Endothelial cell of umbilical vein (primary cell): ENCODE data around the gene GATA2. TPM values are rescaled to one million over a fixed set of nuclear protein-coding genes. Genes with fewer than 3 reads are reported as not detected.

ENCODE experiments used
- BruUV-seq: library from RNA; stranded (reverse); fragments of 400-500 nt; replicated peaks from 2 replicates; lab custom pipeline; 2021; lab: Mats Ljungman, UMichigan
- CTCF ChIA-PET: fragments of 300-600, 350-600 bp; sonication (Branson Sonifier 250); formaldehyde crosslinking; loops from one replicate; lab custom pipeline; 2021; ENCODE audit warnings: antibody characterized with exemption, inconsistent platforms; lab: Charles Lee
- POLR2A ChIA-PET: fragments of 300-600, 350-600 bp; sonication (Branson Sonifier 250); formaldehyde crosslinking; loops from one replicate; lab custom pipeline; 2021; ENCODE audit warnings: antibody characterized with exemption, inconsistent platforms; lab: Charles Lee
- DNase-seq: peaks from one replicate; pipeline ENCODE4 v3.0.0-alpha.2; 2011; ENCODE audit warnings: low read depth, low spot score
- FAIRE-seq: peaks from 2 replicates; lab custom pipeline; 2011; peaks lifted over from hg19 to GRCh38; lab: Jason Lieb, UNC
- H2AFZ ChIP-seq: 2 replicates; pipeline ENCODE4 v1.6.0; 2012; ENCODE audit warnings: low read depth, low read length, control low read depth, inconsistent platforms
- H3K27ac ChIP-seq: 2 replicates; pipeline ENCODE4 v1.5.1; 2011; ENCODE audit warnings: low read depth, mild to moderate bottlenecking, control low read depth, low read length, moderate library complexity; ENCODE audit not compliant: insufficient read depth
- H3K27me3 ChIP-seq, 2 experiments: 2 replicates each; pipeline versions ENCODE4 v1.6.0 to v1.6.1; 2011; ENCODE audit warnings: low read length in 2 of 2, mixed read lengths in 1 of 2; ENCODE audit not compliant: control insufficient read depth in 2 of 2, insufficient read depth in 2 of 2
- H3K36me3 ChIP-seq, 2 experiments: 2 replicates in 1 of 2; 3 replicates in 1 of 2; pipeline ENCODE4 v1.5.1; 2011; ENCODE audit warnings: low read length in 2 of 2, mild to moderate bottlenecking in 1 of 2, moderate library complexity in 1 of 2; ENCODE audit not compliant: control insufficient read depth in 2 of 2, insufficient read depth in 2 of 2; ENCODE audit errors: extremely low read depth in 1 of 2
- H3K4me1 ChIP-seq: 3 replicates; pipeline ENCODE4 v1.5.1; 2011; ENCODE audit warnings: mild to moderate bottlenecking, low read length; ENCODE audit not compliant: control insufficient read depth, insufficient read depth; ENCODE audit errors: extremely low read depth
- H3K4me2 ChIP-seq: 2 replicates; pipeline ENCODE4 v1.6.1; 2011; ENCODE audit warnings: low read length, control low read depth, mixed read lengths; ENCODE audit not compliant: insufficient read depth
- H3K4me3 ChIP-seq, 3 experiments: fragments of 200-600 bp in 1 of 3; sonication (generic), shearing (Covaris generic) in 1 of 3; replicated peaks in 1 of 3; 2 replicates each; pipeline ENCODE4 v1.5.1; 2011 to 2016; ENCODE audit warnings: control low read depth in 3 of 3, low read length in 3 of 3, mild to moderate bottlenecking in 2 of 3, inconsistent platforms in 1 of 3, low read depth in 1 of 3, moderate library complexity in 1 of 3; ENCODE audit not compliant: insufficient read depth in 1 of 3
- H3K79me2 ChIP-seq: 2 replicates; pipeline ENCODE4 v1.6.0; 2012; ENCODE audit warnings: low read length, inconsistent platforms; ENCODE audit not compliant: control insufficient read depth, insufficient read depth
- H3K9ac ChIP-seq: replicated peaks from 2 replicates; pipeline ENCODE3; 2011; ENCODE audit warnings: low read length, control low read depth; ENCODE audit not compliant: insufficient read depth; ENCODE audit errors: extremely low read depth
- H3K9me1 ChIP-seq: replicated peaks from 3 replicates; pipeline ENCODE4 v1.6.0; 2011; ENCODE audit warnings: mild to moderate bottlenecking, low read length; ENCODE audit not compliant: control insufficient read depth, insufficient read depth; ENCODE audit errors: extremely low read depth
- H3K9me3 ChIP-seq: replicated peaks from 2 replicates; pipeline ENCODE4 v1.5.1; 2012; ENCODE audit warnings: low read length, inconsistent platforms; ENCODE audit not compliant: control insufficient read depth, insufficient read depth
- H4K20me1 ChIP-seq: replicated peaks from 2 replicates; pipeline ENCODE3; 2011; ENCODE audit warnings: mild to moderate bottlenecking, low read length; ENCODE audit not compliant: control insufficient read depth, insufficient read depth; ENCODE audit errors: extremely low read depth
- EZH2 ChIP-seq: IDR thresholded peaks from 2 replicates; pipeline ENCODE4 v1.6.1; 2012; ENCODE audit warnings: borderline replicate concordance, low read depth, mild to moderate bottlenecking, moderate library complexity, low read length, inconsistent platforms; ENCODE audit not compliant: severe bottlenecking
- FOS ChIP-seq: IDR thresholded peaks from 2 replicates; pipeline ENCODE4 v1.6.1; 2011; ENCODE audit warnings: mild to moderate bottlenecking, low read length, moderate library complexity, borderline replicate concordance; ENCODE audit not compliant: insufficient read depth
- GATA2 ChIP-seq: IDR thresholded peaks from 2 replicates; pipeline ENCODE4 v1.7.0; 2011; ENCODE audit warnings: low read depth, mild to moderate bottlenecking, moderate library complexity, mixed read lengths, low read length; ENCODE audit not compliant: insufficient read length, insufficient read depth
- JUN ChIP-seq: IDR thresholded peaks from 2 replicates; pipeline ENCODE4 v1.6.1; 2011; ENCODE audit warnings: borderline replicate concordance, low read depth; ENCODE audit not compliant: insufficient read length, insufficient read depth
- MYC ChIP-seq: IDR thresholded peaks from one replicate; pipeline ENCODE4 v1.6.1; 2011; ENCODE audit warnings: mild to moderate bottlenecking, low read depth, low read length
- POLR2A ChIP-seq: IDR thresholded peaks from 2 replicates; pipeline ENCODE4 v1.6.1; 2012; ENCODE audit warnings: low read depth, mild to moderate bottlenecking, control low read depth, low read length
- POLR2AphosphoS5 ChIP-seq: IDR thresholded peaks from 2 replicates; pipeline ENCODE4 v1.6.1; 2012; ENCODE audit warnings: low read depth, mild to moderate bottlenecking, control low read depth, low read length, moderate library complexity; ENCODE audit not compliant: insufficient read depth
- dilution Hi-C: fragments of 300-500 bp; cut with MboI; formaldehyde crosslinking; loops from one replicate; pipeline ENCODE4 v1.15.0; 2019; ENCODE audit warnings: low sequenced_read_pairs; ENCODE audit not compliant: extremely low pct_ligation_motif_present
- intact Hi-C: fragments of 100-400 bp; cut with micrococcal nuclease; formaldehyde crosslinking; loops from one replicate; pipeline ENCODE4 v1.10.0; 2022
- polyA plus RNA-seq, 4 experiments: library from polyadenylated mRNA; depleted of rRNA in 3 of 4; stranded (reverse) in 3 of 4; unstranded in 1 of 4; fragments of >200 nt; gene quantifications; 2 replicates each; pipeline versions ENCODE4 v1.2.1 to v1.2.3, GENCODE V29; 2011 to 2012; ENCODE audit warnings: missing spikeins in 1 of 4
- total RNA-seq: library from RNA; stranded (reverse); gene quantifications from 2 replicates; pipeline ENCODE4 v1.2.3, GENCODE V29; 2021
- TF ChIP-seq, protein P1 (sequence below): IDR thresholded peaks from 2 replicates; pipeline ENCODE4 v1.6.1; 2011; ENCODE audit not compliant: insufficient read depth, insufficient read length
- TF ChIP-seq, protein P2 (sequence below), 2 donors: IDR thresholded peaks; 1 replicate in 1 of 2; 2 replicates in 1 of 2; pipeline ENCODE4 v1.5.1; 2011; ENCODE audit warnings: low read length in 2 of 2, mild to moderate bottlenecking in 2 of 2, moderate library complexity in 2 of 2, control low read depth in 1 of 2, inconsistent platforms in 1 of 2, low read depth in 1 of 2; ENCODE audit not compliant: insufficient read depth in 1 of 2; ENCODE audit errors: extremely low read depth in 1 of 2

The GATA2 gene
- total and polyA plus RNA-seq, 2 donors (not counting 3 experiments of a cell fraction or from before 2014, with no cell fraction given), result 28.8 to 62.2 TPM

DNA sequence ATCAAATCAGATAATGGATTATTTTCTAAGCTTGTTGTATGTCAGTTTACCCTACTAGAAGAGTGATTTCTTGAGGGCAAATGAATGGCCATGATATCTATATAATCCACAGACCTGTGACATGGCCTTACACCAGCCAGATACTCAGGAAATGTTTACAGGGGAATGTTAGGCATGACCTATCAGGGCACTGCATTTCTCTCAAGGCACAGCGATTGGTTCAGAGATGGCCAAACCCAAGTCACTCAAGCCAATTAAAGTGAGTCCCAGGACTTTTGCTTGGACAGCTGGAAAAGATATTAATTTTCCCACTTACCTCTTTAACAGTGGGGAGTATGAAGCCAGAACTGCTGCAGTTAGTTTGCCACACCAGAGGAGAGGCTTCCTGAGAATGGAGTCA lies 28.7 kb upstream of the GATA2 start:
- Histone ChIP-seq H3K27ac (no peak overlapping the region), H3K9me3 (no peaks in the 10 kb centered on the region), H4K20me1 (no peaks in the 10 kb centered on the region), H3K4me2 (no peak overlapping the region), H3K27me3 (peaks cover 37 to 48% of the 10 kb centered on the region in 2 experiments), H2AFZ (no peak overlapping the region), H3K36me3 (no peaks in the 10 kb centered on the region), H3K9ac (no peak overlapping the region), H3K9me1 (no peaks in the 10 kb centered on the region), H3K4me3 (no peak overlapping the region), H3K4me1 (no peaks in the 10 kb centered on the region), H3K79me2 (no peaks in the 10 kb centered on the region)
- ChIA-PET POLR2A (no interaction called here), CTCF (interaction anchor here (1.6 kb wide), 1 partner anchor 32 kb away, joined by 4 read pairs; no protein-coding TSS in a partner anchor)
- FAIRE-seq, result no peak
- TF ChIP-seq GATA2 (no peak), POLR2A (no peak), FOS (no peak), POLR2AphosphoS5 (no peak), JUN (no peak), MYC (no peak), EZH2 (no peak)
- TF ChIP-seq, protein P1, sequence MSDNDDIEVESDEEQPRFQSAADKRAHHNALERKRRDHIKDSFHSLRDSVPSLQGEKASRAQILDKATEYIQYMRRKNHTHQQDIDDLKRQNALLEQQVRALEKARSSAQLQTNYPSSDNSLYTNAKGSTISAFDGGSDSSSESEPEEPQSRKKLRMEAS, result no peak
- TF ChIP-seq, protein P2, sequence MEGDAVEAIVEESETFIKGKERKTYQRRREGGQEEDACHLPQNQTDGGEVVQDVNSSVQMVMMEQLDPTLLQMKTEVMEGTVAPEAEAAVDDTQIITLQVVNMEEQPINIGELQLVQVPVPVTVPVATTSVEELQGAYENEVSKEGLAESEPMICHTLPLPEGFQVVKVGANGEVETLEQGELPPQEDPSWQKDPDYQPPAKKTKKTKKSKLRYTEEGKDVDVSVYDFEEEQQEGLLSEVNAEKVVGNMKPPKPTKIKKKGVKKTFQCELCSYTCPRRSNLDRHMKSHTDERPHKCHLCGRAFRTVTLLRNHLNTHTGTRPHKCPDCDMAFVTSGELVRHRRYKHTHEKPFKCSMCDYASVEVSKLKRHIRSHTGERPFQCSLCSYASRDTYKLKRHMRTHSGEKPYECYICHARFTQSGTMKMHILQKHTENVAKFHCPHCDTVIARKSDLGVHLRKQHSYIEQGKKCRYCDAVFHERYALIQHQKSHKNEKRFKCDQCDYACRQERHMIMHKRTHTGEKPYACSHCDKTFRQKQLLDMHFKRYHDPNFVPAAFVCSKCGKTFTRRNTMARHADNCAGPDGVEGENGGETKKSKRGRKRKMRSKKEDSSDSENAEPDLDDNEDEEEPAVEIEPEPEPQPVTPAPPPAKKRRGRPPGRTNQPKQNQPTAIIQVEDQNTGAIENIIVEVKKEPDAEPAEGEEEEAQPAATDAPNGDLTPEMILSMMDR (IDR thresholded peaks at IDR 0.05; ENCODE audit: extremely low read depth in 1 of 2, insufficient read depth in 1 of 2, low read depth in 1 of 2, low read length in 2 of 2), result no peak
- dilution Hi-C loops, result no loop called here
- intact Hi-C loops, result no loop called here
- BruUV-seq, result no TSS peak
- DNase-seq, result no peak
